ENCODE data around the gene PXMP4. TPM values are rescaled to one million over a fixed set of nuclear protein-coding genes. Genes with fewer than 3 reads are reported as not detected.
"Not testable (repeated sequence)": the region's sequence is repeated elsewhere in the genome, so short reads cannot be mapped to it uniquely, and the experiment has no call there.

Gene PXMP4
- total and polyA plus RNA-seq, 5 donors = 4.2 to 12.9 (median 10.2) TPM

DNA sequence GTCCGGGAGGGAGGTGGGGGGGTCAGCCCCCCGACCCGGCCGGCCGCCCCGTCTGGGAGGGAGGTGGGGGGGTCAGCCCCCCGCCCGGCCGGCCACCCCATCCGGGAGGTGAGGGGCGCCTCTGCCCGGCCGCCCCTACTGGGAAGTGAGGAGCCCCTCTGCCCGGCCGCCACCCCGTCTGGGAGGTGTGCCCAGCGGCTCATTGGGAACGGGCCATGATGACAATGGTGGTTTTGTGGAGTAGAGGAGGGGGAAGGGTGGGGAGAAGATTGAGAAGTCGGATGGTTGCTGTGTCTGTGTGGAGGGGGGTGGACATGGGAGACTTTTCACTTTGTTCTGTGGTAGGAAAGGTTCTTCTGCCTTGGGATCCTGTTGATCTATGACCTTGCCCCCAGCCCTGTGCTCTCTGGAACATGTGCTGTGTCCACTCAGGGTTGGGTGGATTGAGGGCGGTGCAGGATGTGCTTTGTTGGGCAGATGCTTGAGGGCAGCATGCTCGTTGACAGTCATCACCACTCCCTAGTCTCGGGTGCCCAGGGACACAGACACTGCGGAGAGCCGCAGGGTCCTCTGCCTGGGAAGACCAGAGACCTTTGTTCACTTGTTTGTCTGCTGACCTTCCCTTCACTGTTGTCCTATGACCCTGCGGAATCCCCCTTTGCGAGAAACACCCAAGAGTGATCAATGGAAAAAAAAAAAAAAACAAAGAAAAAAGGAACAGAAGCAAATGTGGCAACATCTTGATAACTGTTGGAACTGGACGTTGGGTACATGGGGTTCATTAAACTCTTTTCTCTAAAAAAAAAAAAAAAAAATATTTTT, 18.3 kb downstream of the PXMP4 start:
- 87% methylated on average over 26 of the region's 27 CpGs for WGBS
- Histone ChIP-seq H3K27me3 (ENCODE audit: control insufficient read depth, insufficient read depth) (no peaks in the 10 kb centered on the region), H3K9me3 (ENCODE audit: control insufficient read depth, low read length) (no peaks in the 10 kb centered on the region), H3K4me1 (ENCODE audit: control insufficient read depth, insufficient read depth, low read length) (no peaks in the 10 kb centered on the region), H3K4me3 (ENCODE audit: low read length) (no peak overlapping the region), H3K27ac (ENCODE audit: low read length) (no peak overlapping the region)
- ATAC-seq (no peak), DNase-seq (no peak)
- intact Hi-C loops (cut with DNase I) = no loop called here

DNA sequence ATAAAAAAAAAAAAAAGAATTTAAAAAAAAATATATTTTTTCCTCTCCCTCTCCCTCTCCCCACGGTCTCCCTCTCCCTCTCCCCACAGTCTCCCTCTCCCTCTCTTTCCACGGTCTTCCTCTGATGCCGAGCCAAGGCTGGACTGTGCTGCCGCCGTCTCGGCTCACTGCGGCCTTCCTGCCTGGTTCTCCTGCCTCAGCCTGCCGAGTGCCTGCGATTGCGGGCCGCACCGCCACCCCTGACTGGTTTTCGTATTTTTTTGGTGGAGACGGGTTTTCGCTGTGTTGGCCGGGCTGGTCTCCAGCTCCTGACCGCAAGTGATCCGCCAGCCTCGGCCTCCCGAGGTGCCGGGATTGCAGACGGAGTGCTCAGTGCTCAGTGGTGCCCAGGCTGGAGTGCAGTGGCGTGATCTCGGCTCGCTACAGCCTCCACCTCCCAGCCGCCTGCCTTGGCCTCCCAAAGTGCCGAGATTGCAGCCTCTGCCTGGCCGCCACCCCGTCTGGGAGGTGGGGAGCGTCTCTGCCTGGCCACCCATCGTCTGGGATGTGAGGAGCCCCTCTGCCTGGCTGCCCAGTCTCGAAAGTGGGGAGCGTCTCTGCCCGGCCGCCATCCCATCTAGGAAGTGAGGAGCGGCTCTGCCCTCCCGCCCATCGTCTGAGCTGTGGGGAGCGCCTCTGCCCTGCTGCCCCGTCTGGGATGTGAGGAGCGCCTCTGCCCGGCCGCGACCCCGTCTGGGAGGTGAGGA, 19.2 kb downstream of the PXMP4 start:
- H3K27me3 ChIP-seq (ENCODE audit: control insufficient read depth, insufficient read depth); H3K4me1 ChIP-seq (ENCODE audit: control insufficient read depth, insufficient read depth, low read length); H3K27ac ChIP-seq (ENCODE audit: low read length); intact Hi-C loops (cut with DNase I); H3K9me3 ChIP-seq (ENCODE audit: control insufficient read depth, low read length); H3K4me3 ChIP-seq (ENCODE audit: low read length); ATAC-seq: not testable (repeated sequence)
- peak in 1 of 3 donors; percentile 24 for DNase-seq
- 96% methylated on average over 45 of the region's 45 CpGs for WGBS

DNA sequence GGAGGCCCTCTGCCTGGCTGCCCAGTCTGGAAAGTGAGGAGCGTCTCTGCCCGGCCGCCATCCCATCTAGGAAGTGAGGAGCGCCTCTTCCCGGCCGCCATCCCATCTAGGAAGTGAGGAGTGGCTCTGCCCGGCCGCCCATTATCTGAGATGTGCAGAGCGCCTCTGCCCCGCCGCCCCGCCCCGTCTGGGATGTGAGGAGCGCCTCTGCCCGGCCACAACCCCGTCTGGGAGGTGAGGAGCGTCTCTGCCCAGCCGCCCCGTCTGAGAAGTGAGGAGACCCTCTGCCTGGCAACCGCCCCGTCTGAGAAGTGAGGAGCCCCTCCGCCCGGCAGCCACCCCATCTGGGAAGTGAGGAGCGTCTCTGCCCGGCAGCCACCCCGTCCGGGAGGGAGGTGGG, 21.1 kb downstream of the PXMP4 start:
- H3K27ac ChIP-seq (ENCODE audit: low read length); intact Hi-C loops (cut with DNase I); H3K27me3 ChIP-seq (ENCODE audit: control insufficient read depth, insufficient read depth); H3K9me3 ChIP-seq (ENCODE audit: control insufficient read depth, low read length); H3K4me1 ChIP-seq (ENCODE audit: control insufficient read depth, insufficient read depth, low read length); ATAC-seq; H3K4me3 ChIP-seq (ENCODE audit: low read length): not testable (repeated sequence)
- WGBS = 94% methylated on average over 20 of the region's 27 CpGs
- peak in 1 of 3 donors; percentile 47 for DNase-seq

DNA sequence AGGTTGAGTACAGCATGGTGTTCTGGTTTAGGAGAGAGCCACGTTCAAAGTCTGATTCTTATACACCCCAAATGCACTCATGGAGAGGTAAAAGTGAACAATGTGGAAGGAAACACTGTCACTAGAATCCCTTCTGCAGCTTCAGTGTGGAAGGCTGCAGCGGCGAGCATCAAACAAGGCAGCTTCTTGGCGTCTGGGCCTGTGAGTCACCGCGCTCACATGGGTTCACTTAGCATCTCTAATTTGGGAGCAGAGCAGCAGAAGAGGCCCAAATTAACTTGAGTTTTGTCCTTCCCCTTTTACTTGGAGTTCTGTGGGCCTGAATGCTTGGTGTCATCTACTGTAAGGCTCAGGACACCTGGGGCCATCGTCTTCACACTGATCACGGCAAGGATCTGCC, 23.0 kb downstream of the PXMP4 start:
- ATAC-seq = peak in 1 of 2 donors; percentile 70
- Histone ChIP-seq H3K9me3 (ENCODE audit: control insufficient read depth, low read length) (no peaks in the 10 kb centered on the region), H3K4me1 (ENCODE audit: control insufficient read depth, insufficient read depth, low read length) (no peaks in the 10 kb centered on the region), H3K4me3 (ENCODE audit: low read length) (no peak overlapping the region), H3K27me3 (ENCODE audit: control insufficient read depth, insufficient read depth) (no peaks in the 10 kb centered on the region), H3K27ac (ENCODE audit: low read length) (no peak overlapping the region)
- 65% methylated on average over 8 of the region's 8 CpGs for WGBS
- intact Hi-C loops (cut with DNase I) = no loop called here
- peak; percentile 44 to 82 (median 67) for DNase-seq

DNA sequence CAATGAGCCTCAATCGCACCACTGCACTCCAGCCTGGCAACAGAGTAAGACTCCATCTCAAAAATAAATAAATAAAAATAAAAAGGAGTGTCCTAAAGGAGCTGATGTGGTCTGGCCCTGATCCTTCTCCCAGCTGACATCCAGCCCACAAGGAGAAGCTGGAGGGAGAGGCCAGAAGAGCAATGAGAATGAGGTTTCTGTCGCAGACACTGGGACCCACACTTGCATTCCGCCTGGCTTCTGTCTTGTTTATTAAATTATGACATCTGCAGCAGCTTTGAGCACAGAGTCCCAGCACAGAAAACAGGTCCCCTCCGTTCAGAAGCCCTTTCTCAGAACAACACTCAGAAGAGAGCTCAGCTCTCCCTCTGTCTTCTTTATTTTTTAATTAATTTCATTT, 23.7 kb downstream of the PXMP4 start:
- Histone ChIP-seq H3K9me3 (ENCODE audit: control insufficient read depth, low read length) (no peaks in the 10 kb centered on the region), H3K4me3 (ENCODE audit: low read length) (no peak overlapping the region), H3K27ac (ENCODE audit: low read length) (no peak overlapping the region), H3K27me3 (ENCODE audit: control insufficient read depth, insufficient read depth) (no peaks in the 10 kb centered on the region), H3K4me1 (ENCODE audit: control insufficient read depth, insufficient read depth, low read length) (no peaks in the 10 kb centered on the region)
- intact Hi-C loops (cut with DNase I) = no loop called here
- DNase-seq = no peak
- no peak for ATAC-seq
- 76% methylated on average over 4 of the region's 4 CpGs for WGBS

DNA sequence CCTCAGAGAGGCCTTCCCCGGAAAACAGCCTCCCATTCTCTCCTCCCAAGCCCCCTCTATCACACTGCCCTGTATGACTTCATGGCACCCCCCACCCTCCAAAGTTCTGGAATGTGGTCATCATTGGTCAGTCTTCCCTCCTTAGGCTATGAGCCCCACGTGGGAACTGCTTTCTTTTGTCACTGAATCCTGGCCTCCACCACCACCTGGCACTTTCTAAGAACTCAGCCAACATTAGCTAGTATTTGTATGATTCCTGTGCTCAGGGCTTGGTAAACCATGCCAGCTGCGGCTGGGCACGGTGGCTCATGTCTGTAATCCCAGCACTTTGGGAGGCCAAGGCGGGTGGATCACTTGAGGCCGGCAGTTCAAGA, 25.5 kb downstream of the PXMP4 start:
- DNase-seq (peak in 1 of 3 donors; percentile 20), ATAC-seq (no peak)
- Histone ChIP-seq H3K27ac (ENCODE audit: low read length) (no peak overlapping the region), H3K9me3 (ENCODE audit: control insufficient read depth, low read length) (no peaks in the 10 kb centered on the region), H3K4me1 (ENCODE audit: control insufficient read depth, insufficient read depth, low read length) (no peaks in the 10 kb centered on the region), H3K27me3 (ENCODE audit: control insufficient read depth, insufficient read depth) (no peaks in the 10 kb centered on the region), H3K4me3 (ENCODE audit: low read length) (no peak overlapping the region)
- intact Hi-C loops (cut with DNase I) = no loop called here
- WGBS = 79% methylated on average over 6 of the region's 6 CpGs

DNA sequence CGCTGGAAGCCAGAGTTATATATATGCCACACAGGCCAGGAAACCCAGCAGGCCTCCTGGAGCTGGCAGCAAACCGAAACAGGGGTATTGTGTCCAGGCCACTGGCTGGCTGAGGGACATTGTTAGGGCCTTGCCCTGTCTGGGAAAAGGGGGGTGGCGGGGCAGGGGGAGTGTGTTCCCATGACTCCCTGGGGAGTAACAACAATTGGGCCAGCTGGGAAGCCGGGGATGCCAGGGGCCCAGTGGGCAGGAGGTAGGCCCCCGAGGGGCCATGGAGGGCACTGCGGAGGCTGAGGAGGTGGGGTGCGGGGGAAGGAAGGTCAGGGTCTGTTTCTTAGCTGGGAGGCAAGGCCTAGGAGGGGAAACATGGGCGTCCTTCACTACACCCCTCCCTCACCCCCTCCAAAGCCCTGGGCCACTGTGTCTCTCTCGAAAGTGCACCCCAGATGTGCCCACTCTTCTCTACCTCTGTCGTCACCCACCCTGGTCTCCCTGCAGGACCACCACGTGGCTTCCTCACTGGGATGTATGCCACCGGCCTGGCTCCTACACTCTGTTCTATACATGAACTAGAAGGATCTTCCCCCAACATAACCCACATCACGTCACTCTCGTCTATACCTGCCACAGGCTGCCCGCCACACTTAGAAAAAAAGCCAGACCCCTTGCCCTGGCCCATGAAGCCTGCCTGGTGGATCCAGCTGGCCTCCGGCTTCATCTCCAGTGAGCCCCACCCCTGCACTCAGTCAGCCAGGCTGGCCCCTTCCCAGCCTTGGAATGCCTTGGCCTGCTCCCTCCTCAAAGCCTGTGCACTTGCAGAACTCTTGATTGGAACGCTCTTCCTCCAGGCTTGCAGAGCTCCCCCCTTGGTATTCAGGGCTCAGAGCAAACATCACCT, 26.1 kb downstream of the PXMP4 start:
- no peak overlapping the region for H3K27ac ChIP-seq (ENCODE audit: low read length)
- intact Hi-C loops (cut with DNase I) = no loop called here
- DNase-seq = peak; percentile 75 to 92 (median 91)
- ATAC-seq = peak; percentile 81 to 89
- H3K4me3 ChIP-seq (ENCODE audit: low read length) = no peak overlapping the region
- no peaks in the 10 kb centered on the region for H3K27me3 ChIP-seq (ENCODE audit: control insufficient read depth, insufficient read depth)
- H3K4me1 ChIP-seq (ENCODE audit: control insufficient read depth, insufficient read depth, low read length) = no peaks in the 10 kb centered on the region
- 64% methylated on average over 17 of the region's 17 CpGs for WGBS
- no peaks in the 10 kb centered on the region for H3K9me3 ChIP-seq (ENCODE audit: control insufficient read depth, low read length)

DNA sequence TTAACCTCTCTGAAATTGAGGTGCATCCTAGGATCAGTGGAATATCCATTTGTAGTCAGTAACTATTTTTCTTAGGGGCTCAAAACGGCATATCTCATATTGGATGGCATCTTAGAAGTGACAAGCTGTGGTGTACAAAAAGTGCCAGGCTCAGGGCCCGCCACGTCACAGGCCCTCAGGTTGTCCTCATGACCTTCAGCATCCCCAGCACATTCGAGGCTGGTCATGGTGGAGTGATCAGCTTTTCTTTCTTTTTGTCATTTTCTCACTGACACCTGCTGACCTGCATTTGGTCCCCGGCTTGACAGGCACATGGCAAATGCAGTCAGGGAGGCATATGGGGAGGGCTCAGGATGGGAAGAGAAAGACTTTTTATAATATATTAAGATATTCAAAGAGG, 26.8 kb downstream of the PXMP4 start:
- Histone ChIP-seq H3K4me3 (ENCODE audit: low read length) (no peak overlapping the region), H3K9me3 (ENCODE audit: control insufficient read depth, low read length) (no peaks in the 10 kb centered on the region), H3K4me1 (ENCODE audit: control insufficient read depth, insufficient read depth, low read length) (no peaks in the 10 kb centered on the region), H3K27ac (ENCODE audit: low read length) (no peak overlapping the region), H3K27me3 (ENCODE audit: control insufficient read depth, insufficient read depth) (no peaks in the 10 kb centered on the region)
- 82% methylated on average over 5 of the region's 5 CpGs for WGBS
- ATAC-seq (no peak), DNase-seq (peak in 1 of 3 donors; percentile 37)
- intact Hi-C loops (cut with DNase I) = no loop called here

DNA sequence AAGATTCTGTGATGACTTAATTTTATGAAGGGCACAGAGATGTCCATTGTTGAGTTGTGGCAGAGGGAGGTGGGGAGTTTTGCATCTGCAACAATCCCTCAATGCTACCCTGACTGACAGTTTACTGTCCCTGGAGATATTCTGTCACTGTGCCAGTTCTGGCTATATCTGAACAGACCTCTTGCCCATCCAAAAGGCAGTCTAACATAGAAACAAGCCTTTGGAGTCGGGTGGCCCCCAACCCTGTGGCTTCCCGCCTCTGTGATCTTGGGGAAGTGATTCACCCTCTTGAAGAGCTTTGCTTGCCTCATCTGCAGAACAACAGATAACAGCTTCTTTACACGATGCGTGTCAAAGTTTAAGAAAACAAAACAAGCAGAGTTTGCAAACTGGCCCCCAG, 30.1 kb downstream of the PXMP4 start:
- no peak overlapping the region for H3K4me3 ChIP-seq (ENCODE audit: low read length)
- ATAC-seq (no peak), DNase-seq (no peak)
- H3K27ac ChIP-seq (ENCODE audit: low read length) = no peak overlapping the region
- 11% methylated on average over 4 of the region's 4 CpGs for WGBS
- H3K4me1 ChIP-seq (ENCODE audit: control insufficient read depth, insufficient read depth, low read length) = no peaks in the 10 kb centered on the region
- H3K9me3 ChIP-seq (ENCODE audit: control insufficient read depth, low read length) = no peaks in the 10 kb centered on the region
- intact Hi-C loops (cut with DNase I) = no loop called here
- H3K27me3 ChIP-seq (ENCODE audit: control insufficient read depth, insufficient read depth) = no peaks in the 10 kb centered on the region

DNA sequence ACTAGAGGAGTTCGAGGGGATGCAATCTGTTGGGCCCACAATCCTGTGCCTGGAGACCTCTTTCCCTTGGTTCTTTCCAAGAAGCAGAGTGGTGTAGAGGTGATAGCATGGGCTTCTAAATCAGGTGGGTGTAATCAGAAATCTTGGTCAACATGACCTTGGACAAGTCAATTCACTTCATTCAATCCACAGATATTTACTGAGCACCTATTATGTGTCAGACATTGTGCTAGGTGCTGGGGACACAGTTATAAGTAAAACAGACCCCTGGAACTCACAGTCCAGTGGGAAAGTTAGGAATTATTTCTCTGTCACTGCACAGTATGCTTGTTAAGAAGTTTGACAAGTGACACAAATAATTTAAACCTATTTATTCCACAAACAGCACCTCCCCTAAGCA, 30.6 kb downstream of the PXMP4 start:
- H3K4me3 ChIP-seq (ENCODE audit: low read length) = no peak overlapping the region
- DNase-seq (no peak), ATAC-seq (no peak)
- intact Hi-C loops (cut with DNase I) = no loop called here
- WGBS = 88% methylated on average over 1 of the region's 1 CpG
- no peaks in the 10 kb centered on the region for H3K27me3 ChIP-seq (ENCODE audit: control insufficient read depth, insufficient read depth)
- no peak overlapping the region for H3K27ac ChIP-seq (ENCODE audit: low read length)
- H3K4me1 ChIP-seq (ENCODE audit: control insufficient read depth, insufficient read depth, low read length) = no peaks in the 10 kb centered on the region
- H3K9me3 ChIP-seq (ENCODE audit: control insufficient read depth, low read length) = no peaks in the 10 kb centered on the region

All from right cardiac atrium (tissue), 5 donors.